Measurements from ENCODE around the gene GEMIN5.

Gene GEMIN5

GRCh38 chr5:154945695-154946301 lies 7.8 kb upstream of the GEMIN5 start:
- no peaks in the 10 kb centered on the region for H3K27me3 ChIP-seq (ENCODE audit: insufficient read depth, low read depth)
- peak; percentile 74 for TF ChIP-seq CTCF (conservative IDR thresholded peaks at IDR 0.05; ENCODE audit: low read depth, low read length)
- H3K9ac ChIP-seq = no peak overlapping the region
- no peak overlapping the region for H3K4me2 ChIP-seq
- H2AFZ ChIP-seq (ENCODE audit: low read depth) = no peak overlapping the region
- peaks cover 24% of the 10 kb centered on the region for H3K79me2 ChIP-seq (ENCODE audit: insufficient read depth, low read depth)
- no peak overlapping the region for H3K4me3 ChIP-seq (IDR thresholded peaks at IDR 0.05; ENCODE audit: insufficient read depth, low read depth, low read length)
- H3K4me1 ChIP-seq (ENCODE audit: low read depth, poor library complexity, severe bottlenecking) = peaks cover 14% of the 10 kb centered on the region
- no peak overlapping the region for H3K27ac ChIP-seq
- H4K20me1 ChIP-seq (ENCODE audit: insufficient read depth) = no peaks in the 10 kb centered on the region
- no peaks in the 10 kb centered on the region for H3K36me3 ChIP-seq (ENCODE audit: insufficient read depth)

GRCh38 chr5:154944716-154945115 lies 6.7 kb upstream of the GEMIN5 start:
- H4K20me1 ChIP-seq (ENCODE audit: insufficient read depth) = no peaks in the 10 kb centered on the region
- H3K79me2 ChIP-seq (ENCODE audit: insufficient read depth, low read depth) = peaks cover 24% of the 10 kb centered on the region
- H3K27me3 ChIP-seq (ENCODE audit: insufficient read depth, low read depth) = no peaks in the 10 kb centered on the region
- H3K9ac ChIP-seq = no peak overlapping the region
- H3K4me1 ChIP-seq (ENCODE audit: low read depth, poor library complexity, severe bottlenecking) = peaks cover 20% of the 10 kb centered on the region
- H3K4me3 ChIP-seq (IDR thresholded peaks at IDR 0.05; ENCODE audit: insufficient read depth, low read depth, low read length) = no peak overlapping the region
- H3K36me3 ChIP-seq (ENCODE audit: insufficient read depth) = no peaks in the 10 kb centered on the region
- H3K4me2 ChIP-seq = no peak overlapping the region
- H2AFZ ChIP-seq (ENCODE audit: low read depth) = no peak overlapping the region
- TF ChIP-seq CTCF (conservative IDR thresholded peaks at IDR 0.05; ENCODE audit: low read depth, low read length) = no peak
- no peak overlapping the region for H3K27ac ChIP-seq

- H3K79me2 ChIP-seq (ENCODE audit: insufficient read depth, low read depth) = peaks cover 24% of the 10 kb centered on the region
- no peaks in the 10 kb centered on the region for H3K27me3 ChIP-seq (ENCODE audit: insufficient read depth, low read depth)
- no peak for TF ChIP-seq CTCF (conservative IDR thresholded peaks at IDR 0.05; ENCODE audit: low read depth, low read length)
- peaks cover 20% of the 10 kb centered on the region for H3K4me1 ChIP-seq (ENCODE audit: low read depth, poor library complexity, severe bottlenecking)
- H2AFZ ChIP-seq (ENCODE audit: low read depth) = no peak overlapping the region
- no peak overlapping the region for H3K4me2 ChIP-seq
- H4K20me1 ChIP-seq (ENCODE audit: insufficient read depth) = no peaks in the 10 kb centered on the region
- no peaks in the 10 kb centered on the region for H3K36me3 ChIP-seq (ENCODE audit: insufficient read depth)
- H3K9ac ChIP-seq = no peak overlapping the region
- H3K4me3 ChIP-seq (IDR thresholded peaks at IDR 0.05; ENCODE audit: insufficient read depth, low read depth, low read length) = no peak overlapping the region
- H3K27ac ChIP-seq = no peak overlapping the region
Observed at GRCh38 chr5:154943527-154943926, 5.5 kb upstream of the GEMIN5 start.

- H2AFZ ChIP-seq (ENCODE audit: low read depth) = peak within 1 kb of the TSS; percentile 78
- H3K27me3 ChIP-seq (ENCODE audit: insufficient read depth, low read depth) = no peaks in the 10 kb centered on the region
- TF ChIP-seq CTCF (conservative IDR thresholded peaks at IDR 0.05; ENCODE audit: low read depth, low read length) = no peak
- no peak within 1 kb of the TSS for H3K4me3 ChIP-seq (IDR thresholded peaks at IDR 0.05; ENCODE audit: insufficient read depth, low read depth, low read length)
- H3K79me2 ChIP-seq (ENCODE audit: insufficient read depth, low read depth) = peaks cover 38% of the 10 kb centered on the region
- H4K20me1 ChIP-seq (ENCODE audit: insufficient read depth) = no peaks in the 10 kb centered on the region
- peak within 1 kb of the TSS; percentile 73 for H3K4me2 ChIP-seq
- H3K4me1 ChIP-seq (ENCODE audit: low read depth, poor library complexity, severe bottlenecking) = peaks cover 32% of the 10 kb centered on the region
- peak within 1 kb of the TSS; percentile 64 for H3K9ac ChIP-seq
- no peaks in the 10 kb centered on the region for H3K36me3 ChIP-seq (ENCODE audit: insufficient read depth)
- H3K27ac ChIP-seq = peak within 1 kb of the TSS; percentile 61; the same call in 1 of the 2 replicates
Observed at GRCh38 chr5:154940772-154941620, 3.0 kb upstream of the GEMIN5 start, which contains the start of gene MRPL22. Gene MRPL22, plus strand, starts transcription at chr5:154941073. Its CDS starts 38 bp downstream, at chr5:154941111.

Measured in KMS-11 (cell line).